ENCODE results near the gene IFT27.
"Not testable (repeated sequence)": the region's sequence is repeated elsewhere in the genome, so short reads cannot be mapped to it uniquely, and the experiment has no call there.

IFT27 gene

GRCh38 chr22:36755316-36755715, 20.6 kb downstream of the IFT27 start:
- Histone ChIP-seq H3K27ac (ENCODE audit: low read depth, low read length) (no peak overlapping the region), H3K27me3 (ENCODE audit: control insufficient read depth, insufficient read depth, low read length) (peaks cover 23% of the 10 kb centered on the region), H3K4me1 (ENCODE audit: control insufficient read depth, insufficient read depth, low read length) (no peaks in the 10 kb centered on the region), H3K9me3 (ENCODE audit: control insufficient read depth, insufficient read depth, low read depth, low read length) (no peaks in the 10 kb centered on the region), H3K9ac (ENCODE audit: low read length) (no peak overlapping the region), H3K36me3 (ENCODE audit: control insufficient read depth, insufficient read depth, low read length) (no peaks in the 10 kb centered on the region), H3K4me3 (ENCODE audit: low read depth, low read length) (no peak overlapping the region)

GRCh38 chr22:36754881-36755280, 21.0 kb downstream of the IFT27 start:
- peaks cover 23% of the 10 kb centered on the region for H3K27me3 ChIP-seq (ENCODE audit: control insufficient read depth, insufficient read depth, low read length)
- not testable (repeated sequence) for H3K9ac ChIP-seq (ENCODE audit: low read length); H3K27ac ChIP-seq (ENCODE audit: low read depth, low read length); H3K9me3 ChIP-seq (ENCODE audit: control insufficient read depth, insufficient read depth, low read depth, low read length); H3K36me3 ChIP-seq (ENCODE audit: control insufficient read depth, insufficient read depth, low read length); H3K4me1 ChIP-seq (ENCODE audit: control insufficient read depth, insufficient read depth, low read length); H3K4me3 ChIP-seq (ENCODE audit: low read depth, low read length)

- Histone ChIP-seq H3K4me3 (ENCODE audit: low read depth, low read length) (no peak overlapping the region), H3K27me3 (ENCODE audit: control insufficient read depth, insufficient read depth, low read length) (peaks cover 23% of the 10 kb centered on the region), H3K4me1 (ENCODE audit: control insufficient read depth, insufficient read depth, low read length) (no peaks in the 10 kb centered on the region), H3K27ac (ENCODE audit: low read depth, low read length) (no peak overlapping the region), H3K9ac (ENCODE audit: low read length) (no peak overlapping the region), H3K36me3 (ENCODE audit: control insufficient read depth, insufficient read depth, low read length) (no peaks in the 10 kb centered on the region), H3K9me3 (ENCODE audit: control insufficient read depth, insufficient read depth, low read depth, low read length) (no peaks in the 10 kb centered on the region)
Observed at GRCh38 chr22:36753916-36754315, 22.0 kb downstream of the IFT27 start.

- no peak overlapping the region for H3K4me3 ChIP-seq (ENCODE audit: low read depth, low read length)
- H3K9ac ChIP-seq (ENCODE audit: low read length) = no peak overlapping the region
- no peaks in the 10 kb centered on the region for H3K9me3 ChIP-seq (ENCODE audit: control insufficient read depth, insufficient read depth, low read depth, low read length)
- no peaks in the 10 kb centered on the region for H3K4me1 ChIP-seq (ENCODE audit: control insufficient read depth, insufficient read depth, low read length)
- no peak overlapping the region for H3K27ac ChIP-seq (ENCODE audit: low read depth, low read length)
- H3K27me3 ChIP-seq (ENCODE audit: control insufficient read depth, insufficient read depth, low read length) = peaks cover 23% of the 10 kb centered on the region
- no peaks in the 10 kb centered on the region for H3K36me3 ChIP-seq (ENCODE audit: control insufficient read depth, insufficient read depth, low read length)
Observed at GRCh38 chr22:36753120-36753802, 22.7 kb downstream of the IFT27 start.

GRCh38 chr22:36746375-36746970, 29.4 kb downstream of the IFT27 start:
- Histone ChIP-seq H3K9ac (ENCODE audit: low read length) (no peak overlapping the region), H3K27ac (ENCODE audit: low read depth, low read length) (no peak overlapping the region), H3K9me3 (ENCODE audit: control insufficient read depth, insufficient read depth, low read depth, low read length) (no peaks in the 10 kb centered on the region), H3K4me1 (ENCODE audit: control insufficient read depth, insufficient read depth, low read length) (no peaks in the 10 kb centered on the region), H3K36me3 (ENCODE audit: control insufficient read depth, insufficient read depth, low read length) (no peaks in the 10 kb centered on the region), H3K27me3 (ENCODE audit: control insufficient read depth, insufficient read depth, low read length) (no peaks in the 10 kb centered on the region; the same call in 1 of the 2 replicates), H3K4me3 (ENCODE audit: low read depth, low read length) (no peak overlapping the region)

- H3K9me3 ChIP-seq (ENCODE audit: control insufficient read depth, insufficient read depth, low read depth, low read length) = no peaks in the 10 kb centered on the region
- no peaks in the 10 kb centered on the region for H3K4me1 ChIP-seq (ENCODE audit: control insufficient read depth, insufficient read depth, low read length)
- H3K36me3 ChIP-seq (ENCODE audit: control insufficient read depth, insufficient read depth, low read length) = no peaks in the 10 kb centered on the region
- H3K27ac ChIP-seq (ENCODE audit: low read depth, low read length) = no peak overlapping the region
- no peak overlapping the region for H3K9ac ChIP-seq (ENCODE audit: low read length)
- H3K27me3 ChIP-seq (ENCODE audit: control insufficient read depth, insufficient read depth, low read length) = no peaks in the 10 kb centered on the region; the same call in 1 of the 2 replicates
- H3K4me3 ChIP-seq (ENCODE audit: low read depth, low read length) = no peak overlapping the region
Observed at GRCh38 chr22:36745301-36745995, 30.5 kb downstream of the IFT27 start.

- no peak overlapping the region for H3K27ac ChIP-seq (ENCODE audit: low read depth, low read length)
- H3K9me3 ChIP-seq (ENCODE audit: control insufficient read depth, insufficient read depth, low read depth, low read length) = no peaks in the 10 kb centered on the region
- no peak overlapping the region for H3K9ac ChIP-seq (ENCODE audit: low read length)
- no peaks in the 10 kb centered on the region for H3K36me3 ChIP-seq (ENCODE audit: control insufficient read depth, insufficient read depth, low read length)
- H3K27me3 ChIP-seq (ENCODE audit: control insufficient read depth, insufficient read depth, low read length) = no peaks in the 10 kb centered on the region; the same call in 1 of the 2 replicates
- H3K4me1 ChIP-seq (ENCODE audit: control insufficient read depth, insufficient read depth, low read length) = no peaks in the 10 kb centered on the region
- H3K4me3 ChIP-seq (ENCODE audit: low read depth, low read length) = no peak overlapping the region
Observed at GRCh38 chr22:36744791-36745190, 31.1 kb downstream of the IFT27 start.

GRCh38 chr22:36744413-36744765, 31.5 kb downstream of the IFT27 start:
- no peak overlapping the region for H3K4me3 ChIP-seq (ENCODE audit: low read depth, low read length)
- no peaks in the 10 kb centered on the region; the same call in 1 of the 2 replicates for H3K27me3 ChIP-seq (ENCODE audit: control insufficient read depth, insufficient read depth, low read length)
- no peak overlapping the region for H3K27ac ChIP-seq (ENCODE audit: low read depth, low read length)
- H3K9me3 ChIP-seq (ENCODE audit: control insufficient read depth, insufficient read depth, low read depth, low read length) = no peaks in the 10 kb centered on the region
- no peak overlapping the region for H3K9ac ChIP-seq (ENCODE audit: low read length)
- H3K4me1 ChIP-seq (ENCODE audit: control insufficient read depth, insufficient read depth, low read length) = no peaks in the 10 kb centered on the region
- no peaks in the 10 kb centered on the region for H3K36me3 ChIP-seq (ENCODE audit: control insufficient read depth, insufficient read depth, low read length)

- no peaks in the 10 kb centered on the region for H3K9me3 ChIP-seq (ENCODE audit: control insufficient read depth, insufficient read depth, low read depth, low read length)
- H3K4me3 ChIP-seq (ENCODE audit: low read depth, low read length) = no peak overlapping the region
- peaks cover 3% of the 10 kb centered on the region; the same call in 1 of the 2 replicates for H3K27me3 ChIP-seq (ENCODE audit: control insufficient read depth, insufficient read depth, low read length)
- H3K9ac ChIP-seq (ENCODE audit: low read length) = no peak overlapping the region
- no peak overlapping the region for H3K27ac ChIP-seq (ENCODE audit: low read depth, low read length)
- no peaks in the 10 kb centered on the region for H3K4me1 ChIP-seq (ENCODE audit: control insufficient read depth, insufficient read depth, low read length)
- H3K36me3 ChIP-seq (ENCODE audit: control insufficient read depth, insufficient read depth, low read length) = no peaks in the 10 kb centered on the region
Observed at GRCh38 chr22:36743591-36744412, 32.1 kb downstream of the IFT27 start.

- no peaks in the 10 kb centered on the region for H3K9me3 ChIP-seq (ENCODE audit: control insufficient read depth, insufficient read depth, low read depth, low read length)
- no peak overlapping the region for H3K27ac ChIP-seq (ENCODE audit: low read depth, low read length)
- H3K27me3 ChIP-seq (ENCODE audit: control insufficient read depth, insufficient read depth, low read length) = peaks cover 8% of the 10 kb centered on the region; the same call in 1 of the 2 replicates
- no peaks in the 10 kb centered on the region for H3K36me3 ChIP-seq (ENCODE audit: control insufficient read depth, insufficient read depth, low read length)
- no peak overlapping the region for H3K4me3 ChIP-seq (ENCODE audit: low read depth, low read length)
- H3K4me1 ChIP-seq (ENCODE audit: control insufficient read depth, insufficient read depth, low read length) = no peaks in the 10 kb centered on the region
- H3K9ac ChIP-seq (ENCODE audit: low read length) = no peak overlapping the region
Observed at GRCh38 chr22:36743011-36743410, 32.9 kb downstream of the IFT27 start.
